ENCODE measurements around the gene PSAPL1.

PSAPL1 gene

GRCh38 chr4:7434766-7435150 is at the start of gene PSAPL1:
Gene PSAPL1 (minus strand): TSS chr4:7434930. CDS start chr4:7434879, 51 bp downstream.
- no peak for DNase-seq

GRCh38 chr4:7481227-7481626 is 46.5 kb upstream of the PSAPL1 start:
- DNase-seq, result no peak

- no peak for DNase-seq
Observed at GRCh38 chr4:7480423-7480822, 45.7 kb upstream of the PSAPL1 start.

- DNase-seq, result no peak
Observed at GRCh38 chr4:7478665-7479064, 43.9 kb upstream of the PSAPL1 start.

GRCh38 chr4:7477695-7478094 is 43.0 kb upstream of the PSAPL1 start:
- DNase-seq, result no peak

- DNase-seq, result no peak
Observed at GRCh38 chr4:7476820-7477219, 42.1 kb upstream of the PSAPL1 start.

- no peak for DNase-seq
Observed at GRCh38 chr4:7475207-7475606, 40.5 kb upstream of the PSAPL1 start.

GRCh38 chr4:7474320-7474719 is 39.6 kb upstream of the PSAPL1 start:
- DNase-seq, result no peak

GRCh38 chr4:7473081-7473480 is 38.4 kb upstream of the PSAPL1 start:
- no peak for DNase-seq

- DNase-seq, result no peak
Observed at GRCh38 chr4:7472442-7473013, 37.8 kb upstream of the PSAPL1 start.

GRCh38 chr4:7470522-7471128 is 35.9 kb upstream of the PSAPL1 start:
- DNase-seq, result no peak

GRCh38 chr4:7470111-7470510 is 35.4 kb upstream of the PSAPL1 start:
- DNase-seq, result no peak

- no peak for DNase-seq
Observed at GRCh38 chr4:7469023-7469422, 34.3 kb upstream of the PSAPL1 start.

GRCh38 chr4:7467471-7467870 is 32.7 kb upstream of the PSAPL1 start:
- DNase-seq, result no peak

- no peak for DNase-seq
Observed at GRCh38 chr4:7466904-7467303, 32.2 kb upstream of the PSAPL1 start.

- no peak for DNase-seq
Observed at GRCh38 chr4:7466215-7466614, 31.5 kb upstream of the PSAPL1 start.

- no peak for DNase-seq
Observed at GRCh38 chr4:7465017-7465416, 30.3 kb upstream of the PSAPL1 start.

- DNase-seq, result no peak
Observed at GRCh38 chr4:7464259-7464655, 29.5 kb upstream of the PSAPL1 start.

- no peak for DNase-seq
Observed at GRCh38 chr4:7463566-7464258, 29.0 kb upstream of the PSAPL1 start.

- DNase-seq, result no peak
Observed at GRCh38 chr4:7462509-7462971, 27.8 kb upstream of the PSAPL1 start.

GRCh38 chr4:7461230-7461629 is 26.5 kb upstream of the PSAPL1 start:
- no peak for DNase-seq

GRCh38 chr4:7460566-7460965 is 25.8 kb upstream of the PSAPL1 start:
- no peak for DNase-seq

GRCh38 chr4:7459471-7459870 is 24.7 kb upstream of the PSAPL1 start:
- no peak for DNase-seq

GRCh38 chr4:7458477-7458876 is 23.7 kb upstream of the PSAPL1 start:
- no peak for DNase-seq

- DNase-seq, result no peak
Observed at GRCh38 chr4:7458066-7458425, 23.3 kb upstream of the PSAPL1 start.
